Islet of Langerhans (tissue), 1 donor: Measurements from ENCODE around the gene INPP4B.
A peak's percentile ranks its signal among the peaks of the same experiment; 100 is the strongest.

ENCODE experiments used
- FAIRE-seq: peaks from one replicate; lab custom pipeline; 2011; peaks lifted over from hg19 to GRCh38; lab: Jason Lieb, UNC

Gene INPP4B

DNA sequence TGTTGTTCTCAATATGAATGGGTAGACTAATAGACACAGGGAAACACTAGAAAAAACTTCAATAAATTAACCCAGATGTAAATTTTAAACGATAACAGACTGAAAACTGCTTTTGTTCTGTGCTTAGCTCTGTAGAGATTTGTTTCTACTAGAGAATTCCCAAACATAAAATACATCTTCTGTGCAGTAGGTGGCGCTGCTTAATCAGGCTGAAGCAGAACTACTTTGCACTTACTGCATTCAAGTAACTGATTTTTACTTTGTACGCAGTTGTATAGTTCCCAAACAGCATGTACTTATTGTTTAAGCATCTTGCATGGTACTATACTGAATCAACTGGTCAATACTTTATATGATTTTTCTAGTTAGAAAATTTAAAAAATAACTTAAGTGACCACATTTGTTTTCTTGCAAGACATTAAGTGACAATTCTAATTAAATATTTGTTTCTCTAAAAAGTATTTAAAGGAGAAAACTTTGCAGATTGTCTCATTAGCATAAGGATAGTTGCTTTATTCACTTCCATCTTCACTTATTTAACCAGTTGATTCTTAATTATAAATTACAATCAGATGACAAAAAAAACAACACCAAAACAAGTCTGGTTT, 719.1 kb downstream of the INPP4B start:
- peak; percentile 99 for FAIRE-seq

DNA sequence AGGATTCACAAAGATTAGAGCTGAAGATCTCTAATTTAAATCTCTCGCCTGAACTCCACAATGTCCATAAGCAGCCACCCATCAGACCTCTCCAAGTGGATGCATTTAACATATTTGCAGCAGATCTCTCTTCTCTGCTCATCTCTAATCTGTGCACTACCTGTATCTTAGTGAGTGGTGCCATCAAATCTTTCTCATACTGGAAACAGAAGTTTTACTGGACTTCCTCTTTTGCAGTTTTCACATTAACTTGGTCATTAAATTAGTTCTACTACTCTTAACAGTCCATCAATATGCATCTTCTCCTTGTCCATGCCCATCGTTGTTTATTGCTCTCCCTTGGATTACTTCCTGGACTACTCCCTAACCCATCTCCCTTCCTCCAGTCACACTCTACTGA, 721.2 kb downstream of the INPP4B start:
- no peak for FAIRE-seq

DNA sequence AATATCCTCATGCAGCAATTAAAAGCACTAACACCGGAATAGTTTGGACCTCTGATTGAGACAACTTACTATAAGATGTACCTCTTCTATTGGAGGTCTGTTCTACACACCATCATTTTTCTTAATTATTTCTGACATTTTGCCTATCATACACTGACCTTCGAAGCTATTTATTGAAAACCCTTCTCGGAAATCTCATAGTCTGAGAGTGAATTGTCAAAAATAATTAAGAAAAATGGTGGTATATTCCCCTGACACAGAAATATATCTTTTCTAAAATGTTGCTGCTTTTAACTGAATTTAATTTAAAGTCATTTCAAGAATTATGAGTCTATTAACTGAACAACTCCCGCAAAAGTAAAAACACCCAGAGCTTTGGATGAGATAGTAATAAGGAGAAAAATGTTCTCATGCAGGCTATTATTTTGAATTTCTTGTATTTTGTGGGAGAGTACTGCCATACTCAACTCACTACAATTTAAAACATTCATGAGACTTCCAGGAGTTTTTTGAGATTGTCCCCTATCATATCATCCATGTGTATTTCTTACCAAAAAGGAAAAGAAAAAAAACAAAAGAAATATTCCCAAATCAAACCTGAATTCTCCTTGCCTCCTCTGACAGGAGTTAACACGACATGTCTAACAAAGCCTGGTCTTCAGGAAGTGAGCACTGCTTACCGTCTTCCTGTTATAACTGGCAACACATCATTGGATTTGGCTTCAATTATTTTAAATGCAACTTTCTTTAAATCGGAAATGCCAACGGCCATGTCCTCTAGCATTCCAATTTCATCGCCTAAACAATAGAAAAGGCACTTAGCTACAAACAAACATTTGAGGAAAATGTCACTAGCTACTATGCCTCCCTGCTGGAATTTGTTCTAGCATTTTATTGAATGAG, 724.4 kb downstream of the INPP4B start:
- FAIRE-seq: peak; percentile 13

DNA sequence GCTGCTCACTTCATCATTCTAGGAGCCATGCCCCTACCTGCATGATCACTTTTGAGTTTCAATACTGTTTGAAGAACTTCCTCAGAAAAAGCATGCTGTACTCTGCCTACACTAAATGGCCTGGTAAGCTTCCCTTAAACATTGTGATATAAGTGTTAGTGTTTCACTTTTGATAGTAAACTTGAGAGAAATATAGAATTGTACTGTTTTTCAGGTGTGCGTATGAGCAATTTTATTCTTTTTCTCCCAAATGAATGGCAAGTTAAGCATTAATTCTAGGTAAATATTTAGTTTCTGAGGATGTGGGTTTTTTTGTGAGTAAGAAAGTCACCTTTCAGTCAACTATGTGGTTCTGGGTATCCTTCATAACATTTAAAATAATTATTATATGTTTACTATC, 725.2 kb downstream of the INPP4B start:
- no peak for FAIRE-seq

DNA sequence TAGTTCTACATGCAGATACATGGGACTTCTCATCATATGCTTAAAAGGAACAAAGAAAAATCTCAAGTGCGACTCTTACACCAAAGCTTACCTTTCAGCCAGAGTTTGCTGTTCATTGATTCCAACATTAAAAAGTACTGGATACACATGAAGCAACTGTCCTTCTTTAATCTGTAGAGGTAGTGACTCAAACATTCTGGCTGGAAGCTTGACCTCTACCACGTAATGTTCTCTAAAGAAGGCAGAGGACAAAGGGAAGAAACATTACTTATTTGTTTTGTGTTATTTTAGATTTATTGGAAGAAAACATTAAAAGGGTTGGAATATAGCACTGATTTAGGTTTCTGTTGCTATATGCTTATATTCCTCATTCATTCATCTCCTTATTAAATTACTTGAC, 733.6 kb downstream of the INPP4B start:
- no peak for FAIRE-seq

DNA sequence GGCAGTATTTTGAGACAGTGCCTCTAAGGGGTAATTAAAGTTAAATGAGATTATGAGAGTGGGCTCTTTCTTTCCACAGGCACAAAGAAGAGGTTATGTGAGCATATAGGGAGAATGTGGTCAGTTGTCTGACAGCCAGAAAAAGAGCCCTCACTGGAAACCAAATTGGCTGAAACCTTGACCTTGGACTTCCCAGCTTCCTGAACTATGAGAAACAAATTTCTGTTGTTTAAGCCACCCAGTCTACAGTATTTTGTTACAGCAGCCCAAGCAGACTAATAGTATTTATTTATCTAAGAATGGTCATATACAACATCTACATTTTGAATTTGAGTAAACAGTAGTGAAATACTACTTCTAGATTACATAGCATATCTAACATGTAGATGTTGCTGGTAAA, 736.0 kb downstream of the INPP4B start:
- no peak for FAIRE-seq

DNA sequence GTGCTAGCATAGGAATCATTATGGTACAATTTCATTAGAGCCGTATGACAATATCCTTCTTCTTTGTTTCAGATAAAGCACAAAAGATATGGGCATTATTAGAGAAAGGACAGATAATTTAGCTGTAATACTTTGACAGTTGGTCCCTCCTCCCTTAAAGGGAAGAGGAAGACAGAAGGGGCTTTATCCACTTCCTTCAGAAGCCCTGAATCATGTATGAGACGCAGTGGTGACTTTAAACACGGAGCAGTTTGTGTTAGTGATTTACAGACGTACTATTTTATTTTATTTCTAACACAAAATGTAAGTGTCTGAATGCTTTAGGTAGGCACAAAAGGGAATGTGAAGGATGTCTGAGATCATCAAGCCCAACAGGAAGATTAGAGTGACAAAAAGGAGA, 742.1 kb downstream of the INPP4B start:
- FAIRE-seq: no peak

DNA sequence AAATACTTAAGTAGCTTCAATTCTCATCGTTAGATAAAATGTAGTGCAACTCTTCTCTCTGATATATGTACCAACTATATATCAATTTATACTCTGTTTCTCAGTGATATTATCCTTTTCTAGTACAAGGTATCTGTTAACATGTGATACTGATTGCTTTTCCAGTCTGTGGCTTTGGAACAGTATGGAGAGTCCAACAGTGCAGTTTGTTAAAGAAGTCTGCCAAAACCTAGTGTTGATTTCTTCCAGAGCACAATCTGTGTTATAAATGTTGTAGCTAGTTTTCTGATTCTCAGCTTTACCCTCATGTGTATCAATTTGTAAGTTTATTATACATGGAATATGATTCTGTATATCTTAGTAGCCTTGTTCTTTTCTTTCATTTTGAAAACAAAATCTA, 744.7 kb downstream of the INPP4B start:
- FAIRE-seq: no peak

DNA sequence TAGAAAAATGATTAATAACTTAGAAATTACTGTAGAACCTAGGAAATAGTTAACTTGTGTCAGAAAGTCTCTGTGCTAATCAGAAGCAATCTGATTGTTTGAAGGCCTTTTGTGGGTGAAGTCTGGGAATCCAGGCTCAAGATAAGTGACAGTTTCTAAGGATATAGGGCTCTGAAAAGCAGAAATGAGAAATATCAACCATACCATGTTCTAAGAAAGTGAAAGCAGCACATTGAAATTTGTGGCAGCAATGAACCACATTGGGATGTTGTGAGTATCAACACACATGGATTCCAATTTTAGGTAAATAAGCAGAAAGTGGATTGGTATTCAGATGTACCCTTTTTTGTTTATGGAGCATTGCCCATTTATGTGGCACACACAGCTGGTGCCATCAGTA, 745.2 kb downstream of the INPP4B start:
- no peak for FAIRE-seq

DNA sequence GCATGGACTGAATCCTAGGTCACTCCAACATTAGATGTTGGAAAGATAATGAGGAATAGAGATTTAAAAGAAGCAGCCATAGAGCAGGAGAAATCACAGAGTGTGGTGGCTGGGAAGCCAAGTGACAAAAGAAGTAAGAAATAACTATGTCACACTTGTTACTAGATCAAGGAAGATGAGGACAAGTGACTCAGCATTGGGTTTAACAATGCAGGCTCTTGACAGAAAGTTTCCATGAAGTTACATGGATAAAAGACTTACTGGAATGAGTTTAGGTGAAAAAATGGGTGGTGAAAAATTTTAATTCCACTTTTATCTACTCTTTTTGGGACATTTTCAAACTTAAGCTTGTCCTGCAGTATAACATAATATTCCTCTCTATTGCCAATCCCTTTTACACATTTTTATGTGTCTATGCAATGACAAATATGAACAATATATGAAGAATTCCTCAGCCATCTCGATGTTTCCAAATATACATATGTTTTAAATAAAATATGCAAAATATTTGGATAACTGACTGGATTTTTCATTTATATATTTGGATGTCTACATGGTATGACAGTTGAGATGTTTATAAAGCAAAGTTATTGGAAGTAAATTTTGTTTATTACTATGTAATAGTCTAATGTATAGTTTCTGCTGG, 747.1 kb downstream of the INPP4B start:
- no peak for FAIRE-seq

DNA sequence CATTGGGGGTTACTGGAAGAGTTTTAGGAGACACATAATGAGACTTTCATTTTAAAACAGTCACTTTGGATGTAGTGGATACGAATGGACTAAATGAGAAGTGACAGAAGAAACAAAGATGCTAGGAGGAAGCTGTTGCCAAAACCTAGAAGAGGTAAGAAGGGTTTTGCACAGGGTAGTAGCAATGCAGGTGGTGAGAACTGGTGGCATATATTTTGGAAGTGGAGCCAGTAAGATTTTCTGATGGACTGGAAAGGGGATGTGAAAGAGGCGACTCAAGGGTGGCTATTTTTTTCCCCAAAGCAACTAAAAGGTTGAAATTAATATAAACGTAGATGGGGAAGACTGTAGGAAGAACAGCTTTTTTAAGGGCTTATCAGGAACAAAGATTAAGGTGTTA, 747.7 kb downstream of the INPP4B start:
- FAIRE-seq: no peak

DNA sequence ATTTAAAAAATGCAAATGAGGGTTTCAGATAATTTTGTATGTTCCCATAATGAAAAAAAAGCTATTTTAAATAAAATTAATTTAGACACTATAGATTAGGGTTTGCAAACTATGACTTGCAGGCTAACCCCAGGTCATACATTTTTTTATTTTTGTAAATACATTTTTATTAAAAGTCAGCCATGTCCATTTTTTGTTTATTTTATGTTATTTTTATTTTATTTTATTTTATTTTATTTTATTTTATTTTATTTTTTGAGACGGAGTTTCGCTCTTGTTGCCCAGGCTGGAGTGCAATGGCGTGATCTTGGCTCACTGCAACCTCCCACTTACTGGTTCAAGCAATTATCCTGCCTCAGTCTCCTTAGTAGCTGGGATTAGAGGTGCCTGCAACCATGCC, 749.1 kb downstream of the INPP4B start:
- FAIRE-seq: no peak

DNA sequence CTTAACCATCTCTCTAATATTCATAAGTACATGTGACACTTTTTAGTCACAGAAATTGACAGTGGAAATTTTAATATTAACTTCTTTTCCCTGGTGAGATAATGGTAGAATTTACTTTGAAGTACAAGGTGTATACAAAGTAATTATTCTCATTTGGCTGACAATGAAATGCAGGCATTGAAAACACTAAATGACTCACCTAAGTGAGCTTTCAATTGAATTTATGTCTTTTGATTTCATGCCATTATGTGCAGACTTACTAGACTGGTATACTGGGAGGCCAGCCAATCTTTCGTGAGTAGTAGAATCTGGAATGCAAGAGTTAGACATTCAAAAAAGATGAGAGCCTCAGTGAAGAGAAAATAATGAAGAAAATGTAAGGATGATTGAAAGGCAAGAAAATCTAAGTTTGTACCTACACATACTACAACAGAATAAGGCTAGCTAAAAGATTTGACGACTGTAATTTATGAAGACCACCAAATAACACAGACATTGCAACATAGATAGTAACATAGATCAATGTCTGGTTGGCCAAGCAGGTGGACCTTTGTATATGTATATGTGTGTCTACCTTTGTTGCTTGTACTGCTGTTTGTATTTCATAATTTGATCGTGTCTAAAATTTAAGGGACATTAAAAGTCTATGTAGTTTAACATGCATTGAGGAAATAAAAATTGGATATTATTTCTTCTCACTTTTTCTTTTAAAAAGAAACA, 750.1 kb downstream of the INPP4B start:
- FAIRE-seq: peak; percentile 77

DNA sequence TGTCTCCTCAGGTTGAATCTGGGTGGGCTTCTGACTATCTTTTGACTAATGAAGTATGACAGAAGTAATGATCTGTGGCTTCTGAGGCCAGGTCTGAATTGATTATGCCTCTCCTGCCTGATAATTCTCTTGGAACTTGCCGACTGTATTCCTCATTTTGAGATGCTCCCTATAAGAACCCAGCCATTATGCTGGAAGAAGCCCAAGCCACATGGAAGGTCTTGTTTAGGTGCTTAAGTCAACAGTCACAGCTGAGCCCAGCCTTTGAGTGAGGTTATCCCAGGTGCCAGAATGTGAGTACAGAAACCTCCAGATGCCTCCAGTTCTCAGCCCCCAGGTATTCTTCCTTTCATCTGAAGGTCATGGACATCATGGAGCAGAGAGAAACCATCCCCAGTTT, 753.2 kb downstream of the INPP4B start:
- FAIRE-seq: no peak

DNA sequence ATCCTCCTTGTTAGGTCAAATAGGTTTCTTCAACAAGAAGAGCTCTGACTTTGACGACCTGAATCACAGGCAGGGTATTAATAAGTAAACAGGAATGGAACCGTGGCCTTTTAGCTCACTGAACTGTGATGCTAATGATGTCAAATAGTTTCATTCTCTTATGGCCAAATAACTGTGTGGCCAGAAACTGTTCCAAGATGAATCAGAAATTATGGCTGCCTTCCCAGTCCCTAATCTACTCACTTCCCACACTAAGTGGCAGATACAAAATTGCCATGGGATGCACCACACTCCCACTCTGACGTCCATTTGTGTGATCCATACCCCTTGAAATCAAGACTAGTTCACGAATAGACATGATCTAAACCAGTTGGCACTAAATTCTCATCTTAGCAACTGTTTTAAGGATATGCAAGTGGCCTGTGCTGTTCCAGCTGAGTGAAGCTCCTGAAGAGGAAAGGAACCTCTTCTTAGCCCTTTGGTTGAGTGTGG, 754.4 kb downstream of the INPP4B start:
- no peak for FAIRE-seq

DNA sequence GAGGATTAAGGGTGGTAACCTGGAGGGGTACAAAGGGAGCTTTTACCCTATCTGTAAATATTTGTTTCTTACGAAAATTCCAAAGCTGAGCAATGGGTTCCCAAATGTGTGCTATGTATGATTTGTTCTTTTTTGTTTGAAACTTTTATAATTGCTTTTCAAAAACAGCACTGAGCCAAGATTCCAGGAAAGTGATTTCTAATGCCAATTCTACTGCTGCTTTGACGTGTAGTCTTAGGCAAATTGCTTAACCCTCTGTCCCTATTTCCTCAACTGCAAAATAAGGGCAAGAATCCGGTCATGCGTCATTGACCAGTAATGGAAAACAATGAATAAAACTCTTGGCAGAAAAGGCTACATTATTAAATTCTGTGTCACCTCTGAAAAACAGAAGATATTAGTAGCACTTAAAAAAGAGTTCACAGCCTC, 755.0 kb downstream of the INPP4B start:
- no peak for FAIRE-seq

DNA sequence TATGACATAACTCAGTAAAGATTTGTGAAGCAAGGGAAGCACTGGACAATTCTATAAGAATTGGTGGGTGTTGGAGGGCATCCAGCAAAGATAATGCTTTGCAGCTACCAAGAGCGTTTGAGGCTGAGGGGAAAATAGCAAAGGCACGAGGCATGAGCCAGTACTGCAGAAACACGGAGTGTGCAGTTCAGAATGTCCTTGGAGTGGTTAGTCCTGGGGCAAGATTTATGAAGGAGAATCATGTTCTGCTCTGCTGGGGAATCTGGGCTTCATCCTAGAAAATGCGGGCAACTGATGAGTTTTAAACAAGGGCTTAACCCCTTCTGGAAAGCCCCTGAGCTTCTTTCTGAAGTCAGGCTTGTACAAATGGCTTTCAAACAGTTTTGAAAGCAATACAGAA, 757.2 kb downstream of the INPP4B start:
- no peak for FAIRE-seq

DNA sequence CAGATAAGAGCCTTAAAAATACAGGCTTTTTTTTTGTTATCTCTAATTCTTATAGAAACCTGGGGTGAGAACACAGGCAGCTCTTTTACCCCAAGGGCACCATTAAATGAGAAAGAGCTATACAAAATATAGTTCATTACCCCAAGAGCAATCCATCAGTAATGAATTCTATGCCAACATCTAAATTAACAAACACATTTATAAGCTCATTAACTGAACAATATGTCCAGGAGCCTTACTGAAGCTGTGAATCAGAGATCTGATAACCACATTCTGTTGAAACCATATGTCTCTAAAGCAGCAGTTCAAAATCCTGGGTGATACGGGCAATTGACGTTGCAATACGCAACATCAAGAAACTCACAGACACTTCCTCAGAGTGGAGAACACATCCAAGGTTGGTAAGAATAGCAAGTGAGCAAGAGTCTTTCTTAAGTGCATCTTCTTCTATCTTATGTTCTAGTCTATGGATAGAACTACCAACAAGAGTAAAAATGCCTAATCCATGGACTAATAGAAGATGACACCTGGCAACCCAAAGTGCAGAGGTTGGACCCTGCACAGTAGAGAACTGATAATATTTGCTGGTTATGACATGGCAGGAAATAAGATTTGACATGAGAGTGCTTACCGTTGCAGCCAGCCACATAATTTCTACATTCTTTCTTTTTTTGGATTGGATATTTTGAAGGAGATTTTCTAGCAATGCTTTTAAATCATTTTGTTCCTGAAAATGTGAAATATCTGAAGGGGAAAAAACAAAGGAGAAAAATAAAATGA, 760.4 kb downstream of the INPP4B start:
- no peak for FAIRE-seq

DNA sequence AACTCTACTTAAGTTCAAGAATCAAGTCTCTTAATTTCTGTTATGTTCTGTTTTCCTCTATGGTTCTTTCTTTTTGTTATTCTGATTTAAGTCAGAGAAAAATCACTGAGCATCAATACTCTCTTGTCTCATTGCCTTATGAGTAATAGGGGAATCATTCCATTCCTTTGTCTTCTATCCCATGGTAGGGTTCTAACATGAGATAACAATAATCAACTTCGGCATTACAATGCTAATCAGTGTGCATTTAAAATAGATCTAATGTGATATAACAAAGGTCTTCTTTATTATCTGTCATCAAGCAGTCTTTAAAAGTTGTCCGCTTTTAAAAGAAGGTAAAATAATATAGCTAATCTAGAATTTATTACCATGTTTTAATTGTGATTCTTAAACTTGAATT, 762.8 kb downstream of the INPP4B start:
- no peak for FAIRE-seq

DNA sequence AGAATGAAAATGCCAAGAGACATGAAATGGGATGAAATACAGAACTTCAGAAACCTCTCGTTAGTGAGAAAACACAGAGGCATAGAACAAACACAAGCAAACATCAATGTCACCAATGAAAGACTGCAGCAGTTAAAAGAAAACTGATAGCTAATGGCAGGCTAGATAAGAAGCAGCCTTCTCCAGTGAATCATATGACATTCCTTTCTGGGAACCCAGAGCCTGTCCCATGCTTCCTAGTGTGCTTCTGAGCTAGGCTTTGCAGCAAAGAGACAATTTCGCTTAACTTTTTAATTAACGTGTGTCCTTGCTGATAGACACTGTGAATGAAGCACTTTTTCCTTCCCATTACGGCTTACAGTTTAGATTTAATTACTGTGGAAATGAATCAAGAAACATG, 765.1 kb downstream of the INPP4B start:
- no peak for FAIRE-seq

DNA sequence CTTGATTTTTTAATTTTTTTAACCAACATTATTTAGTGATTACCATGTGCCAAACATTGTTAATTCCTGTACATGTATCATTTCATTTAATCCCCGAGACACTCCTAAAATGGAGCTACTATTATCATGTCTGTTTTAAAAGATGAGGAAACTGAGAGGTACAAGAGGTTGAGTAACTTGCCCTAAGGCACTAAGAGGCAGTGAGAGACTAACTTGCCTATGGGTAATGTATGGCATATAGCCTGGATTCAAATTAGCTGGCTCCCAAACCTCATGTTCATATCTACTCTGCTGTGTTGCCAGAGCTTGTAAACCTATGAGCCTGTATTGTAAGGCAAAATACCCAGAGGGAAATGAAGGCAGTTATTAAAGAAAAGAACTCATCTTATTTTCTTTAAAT, 766.1 kb downstream of the INPP4B start:
- FAIRE-seq: no peak

DNA sequence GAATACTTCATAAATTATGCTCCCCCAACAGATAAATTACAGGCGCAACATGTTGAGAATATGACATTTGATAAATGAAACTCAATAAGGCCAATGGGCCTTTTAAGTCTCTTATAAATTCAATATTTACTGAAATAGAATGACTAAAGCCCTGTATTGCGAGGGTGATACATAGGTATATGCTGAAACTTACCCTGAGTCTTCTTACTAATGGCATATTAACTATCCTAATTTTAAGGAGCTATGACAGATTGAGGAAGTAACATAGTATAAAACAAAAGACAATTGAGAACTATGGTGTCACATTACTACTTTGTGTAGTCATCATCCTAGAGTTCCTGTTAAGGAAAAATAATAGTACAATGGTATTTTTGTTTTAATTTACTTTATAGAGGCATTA, 769.1 kb downstream of the INPP4B start:
- no peak for FAIRE-seq
